ENCODE results near the gene HMGB1. TPM values are rescaled to one million over a fixed set of nuclear protein-coding genes. Genes with fewer than 3 reads are reported as not detected.
"Not testable (repeated sequence)": the region's sequence is repeated elsewhere in the genome, so short reads cannot be mapped to it uniquely, and the experiment has no call there.

HMGB1 gene
- total and polyA plus RNA-seq, 4 experiments from 2014 or later, result 311 to 714 (median 447) TPM

- Histone ChIP-seq H3K9me3 (ENCODE audit: control insufficient read depth in 1 of 2, low read length in 2 of 2) (no peaks in the 10 kb centered on the region), H3K36me3 (ENCODE audit: insufficient read depth, low read length) (peaks cover under 1% of the 10 kb centered on the region), H3K4me3 (ENCODE audit: low read length in 2 of 2) (no peak overlapping the region), H3K27me3 (ENCODE audit: insufficient read depth, low read length) (no peaks in the 10 kb centered on the region), H3K27ac (ENCODE audit: low read depth, low read length) (no peak overlapping the region), H3K4me1 (ENCODE audit: insufficient read depth, low read length) (peaks cover 12% of the 10 kb centered on the region)
- H3K4me3 Mint-ChIP-seq, result no peak overlapping the region
- H3K9me3 Mint-ChIP-seq, result no peaks in the 10 kb centered on the region
- H3K27me3 Mint-ChIP-seq, result no peaks in the 10 kb centered on the region
- peak overlapping the region in 5 of 7 donors; percentile 11 to 64 (median 25) for H3K27ac Mint-ChIP-seq
- ChIA-PET POLR2A (ENCODE audit: partially characterized antibody) (interaction anchor here (1.8 kb wide), 1 partner anchor 82 kb away, joined by 6 read pairs; no protein-coding TSS in a partner anchor), CTCF (ENCODE audit: partially characterized antibody) (interaction anchor here (1.2 to 1.7 kb wide), 2 partner anchors 82 to 121 kb away, joined by 3 to 7 read pairs; no protein-coding TSS in a partner anchor)
- no peak for DNase-seq
- intact Hi-C loops (cut with micrococcal nuclease), result no loop called here
- H3K4me1 Mint-ChIP-seq, result peaks cover 18 to 35% (median 25%) of the 10 kb centered on the region in 4 donors
- H3K36me3 Mint-ChIP-seq, result peaks cover 10 to 25% of the 10 kb centered on the region in 2 donors
Observed at GRCh38 chr13:30456290-30456689, 9.4 kb downstream of the HMGB1 start.

GRCh38 chr13:30454991-30455390, 10.7 kb downstream of the HMGB1 start:
- H3K4me1 Mint-ChIP-seq, result peaks cover 17 to 33% (median 24%) of the 10 kb centered on the region in 4 donors
- H3K36me3 Mint-ChIP-seq, result peaks cover 9 to 23% of the 10 kb centered on the region in 2 donors
- H3K4me1 ChIP-seq (ENCODE audit: insufficient read depth, low read length), result peaks cover 10% of the 10 kb centered on the region
- no peaks in the 10 kb centered on the region for H3K27me3 Mint-ChIP-seq
- H3K9me3 ChIP-seq (ENCODE audit: control insufficient read depth in 1 of 2, low read length in 2 of 2), result no peaks in the 10 kb centered on the region
- CTCF ChIA-PET (ENCODE audit: partially characterized antibody), result interaction anchor here (0.7 to 1.7 kb wide), 7 partner anchors 24 to 323 kb away, joined by 3 to 7 read pairs (median 4); no protein-coding TSS in a partner anchor
- no peaks in the 10 kb centered on the region for H3K36me3 ChIP-seq (ENCODE audit: insufficient read depth, low read length)
- no peak for DNase-seq
- no peaks in the 10 kb centered on the region for H3K9me3 Mint-ChIP-seq
- no peak overlapping the region for H3K27ac ChIP-seq (ENCODE audit: low read depth, low read length)
- no peaks in the 10 kb centered on the region for H3K27me3 ChIP-seq (ENCODE audit: insufficient read depth, low read length)
- H3K27ac Mint-ChIP-seq, result peak overlapping the region in 1 of 7 donors; percentile 60
- intact Hi-C loops (cut with micrococcal nuclease), result no loop called here
- no peak overlapping the region for H3K4me3 Mint-ChIP-seq
- POLR2A ChIA-PET (ENCODE audit: partially characterized antibody), result interaction anchor here (0.8 to 1.8 kb wide), 3 partner anchors 9 to 80 kb away, joined by 5 to 6 read pairs (median 5); no protein-coding TSS in a partner anchor
- H3K4me3 ChIP-seq (ENCODE audit: low read length in 2 of 2), result no peak overlapping the region

- Histone ChIP-seq H3K27me3 (ENCODE audit: insufficient read depth, low read length) (no peaks in the 10 kb centered on the region), H3K4me3 (ENCODE audit: low read length in 2 of 2) (no peak overlapping the region), H3K9me3 (ENCODE audit: control insufficient read depth in 1 of 2, low read length in 2 of 2) (no peaks in the 10 kb centered on the region), H3K36me3 (ENCODE audit: insufficient read depth, low read length) (no peaks in the 10 kb centered on the region), H3K4me1 (ENCODE audit: insufficient read depth, low read length) (no peaks in the 10 kb centered on the region), H3K27ac (ENCODE audit: low read depth, low read length) (no peak overlapping the region)
- Mint-ChIP-seq H3K27me3 (no peaks in the 10 kb centered on the region), H3K36me3 (peaks cover 3 to 11% of the 10 kb centered on the region in 2 donors), H3K9me3 (no peaks in the 10 kb centered on the region), H3K27ac (peak overlapping the region in 2 of 7 donors; percentile 3 to 30), H3K4me1 (peaks cover 12 to 23% (median 16%) of the 10 kb centered on the region in 4 donors), H3K4me3 (no peak overlapping the region)
- DNase-seq, result no peak
- ChIA-PET POLR2A (ENCODE audit: partially characterized antibody) (interaction anchor here (1.4 to 2.2 kb wide), 2 partner anchors 11 to 79 kb away, joined by 4 to 8 read pairs; no protein-coding TSS in a partner anchor), CTCF (ENCODE audit: partially characterized antibody) (interaction anchor here (1.5 kb wide), 1 partner anchor 196 kb away, joined by 3 read pairs; no protein-coding TSS in a partner anchor)
- intact Hi-C loops (cut with micrococcal nuclease), result loop anchor here (2.0 kb wide), 1 partner anchor 45 kb away; no protein-coding TSS in a partner anchor
Observed at GRCh38 chr13:30453727-30454126, 12.0 kb downstream of the HMGB1 start.

GRCh38 chr13:30451476-30451875, 14.3 kb downstream of the HMGB1 start:
- H3K4me1 Mint-ChIP-seq, H3K27me3 Mint-ChIP-seq: not testable (repeated sequence)
- CTCF ChIA-PET (ENCODE audit: partially characterized antibody), result interaction anchor here (0.9 to 1.0 kb wide), 2 partner anchors 11 to 44 kb away, joined by 3 read pairs; no protein-coding TSS in a partner anchor

GRCh38 chr13:30450066-30450465, 15.7 kb downstream of the HMGB1 start:
- Mint-ChIP-seq H3K9me3 (no peaks in the 10 kb centered on the region), H3K27me3 (peaks cover 3 to 5% of the 10 kb centered on the region in 2 donors), H3K4me3 (no peak overlapping the region), H3K27ac (no peak overlapping the region), H3K4me1 (peaks cover 0 to 1% (median 0%) of the 10 kb centered on the region in 4 donors), H3K36me3 (no peaks in the 10 kb centered on the region)
- ChIA-PET CTCF (ENCODE audit: partially characterized antibody) (interaction anchor here (1.8 kb wide), 1 partner anchor 42 kb away, joined by 6 read pairs; no protein-coding TSS in a partner anchor), POLR2A (ENCODE audit: partially characterized antibody) (interaction anchor here (0.6 kb wide), 2 partner anchors 71 to 283 kb away, joined by 3 read pairs; no protein-coding TSS in a partner anchor)
- Histone ChIP-seq H3K4me3 (ENCODE audit: low read length in 2 of 2) (no peak overlapping the region), H3K27ac (ENCODE audit: low read depth, low read length) (no peak overlapping the region), H3K4me1 (ENCODE audit: insufficient read depth, low read length) (no peaks in the 10 kb centered on the region), H3K9me3 (ENCODE audit: control insufficient read depth in 1 of 2, low read length in 2 of 2) (no peaks in the 10 kb centered on the region), H3K36me3 (ENCODE audit: insufficient read depth, low read length) (no peaks in the 10 kb centered on the region), H3K27me3 (ENCODE audit: insufficient read depth, low read length) (no peaks in the 10 kb centered on the region)
- intact Hi-C loops (cut with micrococcal nuclease), result no loop called here
- no peak for DNase-seq

More at GRCh38 chr13:30451476-30451875, 14.3 kb downstream of the HMGB1 start:
- H3K4me3 ChIP-seq (ENCODE audit: low read length in 2 of 2); POLR2A ChIA-PET (ENCODE audit: partially characterized antibody); intact Hi-C loops (cut with micrococcal nuclease); H3K27ac Mint-ChIP-seq; H3K4me1 ChIP-seq (ENCODE audit: insufficient read depth, low read length); H3K27me3 ChIP-seq (ENCODE audit: insufficient read depth, low read length); H3K27ac ChIP-seq (ENCODE audit: low read depth, low read length); H3K36me3 ChIP-seq (ENCODE audit: insufficient read depth, low read length); H3K36me3 Mint-ChIP-seq; H3K9me3 Mint-ChIP-seq; H3K9me3 ChIP-seq (ENCODE audit: control insufficient read depth in 1 of 2, low read length in 2 of 2); DNase-seq; H3K4me3 Mint-ChIP-seq: not testable (repeated sequence)

GRCh38 chr13:30448441-30448840, 17.3 kb downstream of the HMGB1 start:
- Histone ChIP-seq H3K36me3 (ENCODE audit: insufficient read depth, low read length) (no peaks in the 10 kb centered on the region), H3K4me3 (ENCODE audit: low read length in 2 of 2) (no peak overlapping the region), H3K27ac (ENCODE audit: low read depth, low read length) (no peak overlapping the region), H3K27me3 (ENCODE audit: insufficient read depth, low read length) (no peaks in the 10 kb centered on the region), H3K9me3 (ENCODE audit: control insufficient read depth in 1 of 2, low read length in 2 of 2) (no peaks in the 10 kb centered on the region), H3K4me1 (ENCODE audit: insufficient read depth, low read length) (no peaks in the 10 kb centered on the region)
- intact Hi-C loops (cut with micrococcal nuclease), result no loop called here
- POLR2A ChIA-PET (ENCODE audit: partially characterized antibody), result no interaction called here
- Mint-ChIP-seq H3K27ac (no peak overlapping the region), H3K36me3 (no peaks in the 10 kb centered on the region), H3K4me1 (no peaks in the 10 kb centered on the region), H3K27me3 (peaks cover 3 to 5% of the 10 kb centered on the region in 2 donors), H3K9me3 (no peaks in the 10 kb centered on the region), H3K4me3 (no peak overlapping the region)
- no peak for DNase-seq
- CTCF ChIA-PET (ENCODE audit: partially characterized antibody), result interaction anchor here (0.9 to 1.8 kb wide), 4 partner anchors 40 to 316 kb away, joined by 3 to 6 read pairs (median 4); no protein-coding TSS in a partner anchor

- Mint-ChIP-seq H3K9me3 (no peaks in the 10 kb centered on the region), H3K27ac (no peak overlapping the region), H3K27me3 (peaks cover 3 to 5% of the 10 kb centered on the region in 2 donors), H3K36me3 (no peaks in the 10 kb centered on the region), H3K4me3 (no peak overlapping the region), H3K4me1 (peaks cover 0 to 3% (median 2%) of the 10 kb centered on the region in 4 donors)
- Histone ChIP-seq H3K27ac (ENCODE audit: low read depth, low read length) (no peak overlapping the region), H3K27me3 (ENCODE audit: insufficient read depth, low read length) (no peaks in the 10 kb centered on the region), H3K4me1 (ENCODE audit: insufficient read depth, low read length) (no peaks in the 10 kb centered on the region), H3K9me3 (ENCODE audit: control insufficient read depth in 1 of 2, low read length in 2 of 2) (no peaks in the 10 kb centered on the region), H3K36me3 (ENCODE audit: insufficient read depth, low read length) (no peaks in the 10 kb centered on the region), H3K4me3 (ENCODE audit: low read length in 2 of 2) (no peak overlapping the region)
- ChIA-PET CTCF (ENCODE audit: partially characterized antibody) (no interaction called here), POLR2A (ENCODE audit: partially characterized antibody) (no interaction called here)
- intact Hi-C loops (cut with micrococcal nuclease), result no loop called here
- no peak for DNase-seq
Observed at GRCh38 chr13:30446126-30446500, 19.6 kb downstream of the HMGB1 start.
